Measurements from ENCODE around the gene KATNB1. TPM values are rescaled to one million over a fixed set of nuclear protein-coding genes. Genes with fewer than 3 reads are reported as not detected.

Gene KATNB1
- total RNA-seq, 6 experiments from 2014 or later, result 5.6 to 17.5 (median 8.5) TPM

GRCh38 chr16:57725554-57725953 lies 10.0 kb upstream of the KATNB1 start:
- Histone ChIP-seq H3K9me3 (no peaks in the 10 kb centered on the region), H3K36me3 (no peaks in the 10 kb centered on the region), H3K4me3 (no peak overlapping the region), H3K27ac (no peak overlapping the region), H3K4me1 (no peaks in the 10 kb centered on the region), H3K27me3 (no peaks in the 10 kb centered on the region)
- intact Hi-C loops (cut with DNase I), result loop anchor here in 1 of 2 donors (5.0 kb wide), 1 partner anchor 73 kb away; no protein-coding TSS in a partner anchor
- 65% methylated on average over 2 of the region's 5 CpGs for WGBS (ENCODE audit: insufficient coverage, low coverage, low lambda C conversion rate, missing lambda C conversion rate)
- DNase-seq (no peak), ATAC-seq (no peak)
- TF ChIP-seq POLR2A (IDR thresholded peaks at IDR 0.05), result no peak
- no peak for TF ChIP-seq CTCF (IDR thresholded peaks at IDR 0.05)

- no peak for DNase-seq
- no peaks in the 10 kb centered on the region for H3K36me3 ChIP-seq
- H3K9me3 ChIP-seq, result no peaks in the 10 kb centered on the region
- TF ChIP-seq CTCF (IDR thresholded peaks at IDR 0.05), result no peak
- TF ChIP-seq POLR2A (IDR thresholded peaks at IDR 0.05), result no peak
- WGBS (ENCODE audit: insufficient coverage, low coverage, low lambda C conversion rate, missing lambda C conversion rate), result 95% methylated on average over 17 of the region's 30 CpGs
- H3K27me3 ChIP-seq, result no peaks in the 10 kb centered on the region
- intact Hi-C loops (cut with DNase I), result loop anchor here in 1 of 2 donors (5.0 kb wide), 1 partner anchor 74 kb away; no protein-coding TSS in a partner anchor
- H3K27ac ChIP-seq, result no peak overlapping the region
- no peaks in the 10 kb centered on the region for H3K4me1 ChIP-seq
- ATAC-seq, result no peak
- H3K4me3 ChIP-seq, result no peak overlapping the region
Observed at GRCh38 chr16:57725976-57726375, 9.6 kb upstream of the KATNB1 start.

- intact Hi-C loops (cut with DNase I), result loop anchor here in 1 of 2 donors (5.0 kb wide), 1 partner anchor 74 kb away; no protein-coding TSS in a partner anchor
- H3K27ac ChIP-seq, result no peak overlapping the region
- TF ChIP-seq POLR2A (IDR thresholded peaks at IDR 0.05) (no peak), CTCF (IDR thresholded peaks at IDR 0.05) (no peak)
- H3K36me3 ChIP-seq, result no peaks in the 10 kb centered on the region
- WGBS (ENCODE audit: insufficient coverage, low coverage, low lambda C conversion rate, missing lambda C conversion rate), result 57% methylated on average over 4 of the region's 7 CpGs
- DNase-seq (no peak), ATAC-seq (no peak)
- H3K9me3 ChIP-seq, result no peaks in the 10 kb centered on the region
- H3K27me3 ChIP-seq, result no peaks in the 10 kb centered on the region
- H3K4me3 ChIP-seq, result no peak overlapping the region
- no peaks in the 10 kb centered on the region for H3K4me1 ChIP-seq
Observed at GRCh38 chr16:57726433-57726947, 9.1 kb upstream of the KATNB1 start.

- DNase-seq (no peak), ATAC-seq (no peak)
- no peaks in the 10 kb centered on the region for H3K4me1 ChIP-seq
- H3K27ac ChIP-seq, result no peak overlapping the region
- intact Hi-C loops (cut with DNase I), result loop anchor here in 1 of 2 donors (5.0 kb wide), 1 partner anchor 75 kb away; no protein-coding TSS in a partner anchor
- no peaks in the 10 kb centered on the region for H3K9me3 ChIP-seq
- no peak for TF ChIP-seq CTCF (IDR thresholded peaks at IDR 0.05)
- no peak for TF ChIP-seq POLR2A (IDR thresholded peaks at IDR 0.05)
- H3K27me3 ChIP-seq, result no peaks in the 10 kb centered on the region
- H3K36me3 ChIP-seq, result no peaks in the 10 kb centered on the region
- no peak overlapping the region for H3K4me3 ChIP-seq
- WGBS (ENCODE audit: insufficient coverage, low coverage, low lambda C conversion rate, missing lambda C conversion rate), result 59% methylated on average over 2 of the region's 4 CpGs
Observed at GRCh38 chr16:57727610-57728009, 8.0 kb upstream of the KATNB1 start.

All from right lobe of liver (tissue), 6 donors.